ENCODE measurements around the gene RPL18A. TPM values are rescaled to one million over a fixed set of nuclear protein-coding genes. Genes with fewer than 3 reads are reported as not detected.

Gene RPL18A
- total and polyA plus RNA-seq, 10 of the 15 experiments (the other 5 are each of a cell fraction or from before 2014, with no cell fraction given): 1,181 to 3,774 (median 2,300) TPM

GRCh38 chr19:17835182-17836006 lies 24.3 kb upstream of the RPL18A start:
- Histone ChIP-seq H3K4me3 (no peak overlapping the region), H3K4me1 (ENCODE audit: control insufficient read depth, insufficient read depth, low read length) (no peaks in the 10 kb centered on the region), H3K27me3 (replicated peaks in 1 of 2; ENCODE audit: control insufficient read depth in 2 of 2, insufficient read depth in 2 of 2, low read length in 1 of 2) (no peaks in the 10 kb centered on the region), H3K9me3 (replicated peaks; ENCODE audit: control insufficient read depth, insufficient read depth, low read length) (no peaks in the 10 kb centered on the region; the same call in 2 of the 3 replicates), H3K79me2 (ENCODE audit: control insufficient read depth, insufficient read depth, low read length) (no peaks in the 10 kb centered on the region), H3K27ac (ENCODE audit: control insufficient read depth, insufficient read depth) (no peak overlapping the region), H3K36me3 (ENCODE audit: control insufficient read depth in 2 of 2, insufficient read depth in 2 of 2, low read length in 1 of 2) (peaks cover 6 to 19% of the 10 kb centered on the region in 2 experiments), H2AFZ (ENCODE audit: control insufficient read depth, low read depth, low read length) (no peak overlapping the region), H4K20me1 (ENCODE audit: control insufficient read depth, insufficient read depth) (no peaks in the 10 kb centered on the region), H3K9ac (ENCODE audit: control insufficient read depth, insufficient read depth, low read length) (no peak overlapping the region), H3K4me2 (ENCODE audit: control insufficient read depth, insufficient read depth) (no peak overlapping the region)
- DNase-seq (ENCODE audit: low read depth, low spot score): no peak
- CTCF ChIA-PET: no interaction called here
- SMC1A ChIA-PET (ENCODE audit: uncharacterized antibody, unreplicated experiment): no interaction called here
- in situ Hi-C loops (cut with MboI) (no loop called here), intact Hi-C loops (cut with micrococcal nuclease; ENCODE audit: unreplicated experiment) (no loop called here)
- 81% methylated on average over 8 of the region's 8 CpGs for WGBS (ENCODE audit: insufficient coverage, insufficient replicate concordance, low lambda C conversion rate, missing lambda C conversion rate)
- no peak for FAIRE-seq
- POLR2A ChIA-PET: interaction anchor here (0.6 kb wide), 1 partner anchor 577 kb away, joined by 3 read pairs; no protein-coding TSS in a partner anchor
- RAD21 ChIA-PET (ENCODE audit: unreplicated experiment): no interaction called here
- BruUV-seq (replicated peaks): no TSS peak
- no peak for ATAC-seq
- no peak for TF ChIP-seq IRF4 (IDR thresholded peaks at IDR 0.05; ENCODE audit: low read depth, low read length)
- no peak for TF ChIP-seq NBN (IDR thresholded peaks at IDR 0.05)
- no peak for TF ChIP-seq SREBF1 (IDR thresholded peaks at IDR 0.05; ENCODE audit: low read length)
- TF ChIP-seq PKNOX1 (IDR thresholded peaks at IDR 0.05): no peak
- no peak for TF ChIP-seq CTCF (IDR thresholded peaks at IDR 0.05 in 2 of 3, conservative IDR thresholded peaks at IDR 0.05 in 1 of 3; ENCODE audit: control insufficient read depth in 2 of 3, extremely low read depth in 1 of 3, insufficient read depth in 1 of 3, low read depth in 3 of 3, low read length in 3 of 3)
- TF ChIP-seq ATF7 (IDR thresholded peaks at IDR 0.05; ENCODE audit: low read depth): no peak
- no peak for TF ChIP-seq RB1 (IDR thresholded peaks at IDR 0.05; ENCODE audit: borderline replicate concordance)
- TF ChIP-seq SIN3A (IDR thresholded peaks at IDR 0.05; ENCODE audit: low read depth, low read length): no peak
- no peak for TF ChIP-seq CHD2 (IDR thresholded peaks at IDR 0.05; ENCODE audit: borderline replicate concordance, low read depth, low read length)
- no peak for TF ChIP-seq MTA2 (IDR thresholded peaks at IDR 0.05; ENCODE audit: low read depth)
- TF ChIP-seq SMC3 (IDR thresholded peaks at IDR 0.05; ENCODE audit: borderline replicate concordance, low read length): no peak
- TF ChIP-seq CHD4 (IDR thresholded peaks at IDR 0.05): no peak
- TF ChIP-seq TAF1 (IDR thresholded peaks at IDR 0.05; ENCODE audit: borderline replicate concordance, low read depth, low read length): no peak
- TF ChIP-seq BHLHE40 (IDR thresholded peaks at IDR 0.05; ENCODE audit: borderline replicate concordance in 1 of 2, low read depth in 2 of 2, low read length in 1 of 2): no peak
- no peak for TF ChIP-seq HCFC1 (IDR thresholded peaks at IDR 0.05; ENCODE audit: low read length)
- no peak for TF ChIP-seq WRNIP1 (IDR thresholded peaks at IDR 0.05; ENCODE audit: borderline replicate concordance, low read depth, low read length)
- TF ChIP-seq, protein P1, sequence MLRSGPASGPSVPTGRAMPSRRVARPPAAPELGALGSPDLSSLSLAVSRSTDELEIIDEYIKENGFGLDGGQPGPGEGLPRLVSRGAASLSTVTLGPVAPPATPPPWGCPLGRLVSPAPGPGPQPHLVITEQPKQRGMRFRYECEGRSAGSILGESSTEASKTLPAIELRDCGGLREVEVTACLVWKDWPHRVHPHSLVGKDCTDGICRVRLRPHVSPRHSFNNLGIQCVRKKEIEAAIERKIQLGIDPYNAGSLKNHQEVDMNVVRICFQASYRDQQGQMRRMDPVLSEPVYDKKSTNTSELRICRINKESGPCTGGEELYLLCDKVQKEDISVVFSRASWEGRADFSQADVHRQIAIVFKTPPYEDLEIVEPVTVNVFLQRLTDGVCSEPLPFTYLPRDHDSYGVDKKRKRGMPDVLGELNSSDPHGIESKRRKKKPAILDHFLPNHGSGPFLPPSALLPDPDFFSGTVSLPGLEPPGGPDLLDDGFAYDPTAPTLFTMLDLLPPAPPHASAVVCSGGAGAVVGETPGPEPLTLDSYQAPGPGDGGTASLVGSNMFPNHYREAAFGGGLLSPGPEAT (IDR thresholded peaks at IDR 0.05; ENCODE audit: low read depth): no peak
- TF ChIP-seq RELA (IDR thresholded peaks at IDR 0.05; ENCODE audit: borderline replicate concordance, partially characterized antibody): no peak
- no peak for TF ChIP-seq SUPT20H (IDR thresholded peaks at IDR 0.05; ENCODE audit: borderline replicate concordance, control insufficient read depth, low read depth, low read length)
